Thoracic aorta (tissue), 2 donors: ENCODE data around the gene CASP2. TPM values are rescaled to one million over a fixed set of nuclear protein-coding genes. Genes with fewer than 3 reads are reported as not detected.

Experiments used
- ATAC-seq: fragments of 150-250 bp; one replicate; pipeline ENCODE4 v1.8.0; 2017; ENCODE audit warnings: low read depth; ENCODE audit not compliant: insufficient number of reproducible peaks, low FRiP score
- DNase-seq: peaks from one replicate; pipeline ENCODE4 v3.0.0-alpha.2; 2020; ENCODE audit warnings: low spot score
- H3K27ac ChIP-seq, 2 donors: fragments of 200-600 bp; sonication (generic); 1 replicate in 1 of 2; 2 replicates in 1 of 2; pipeline ENCODE4 v1.5.1; 2016; ENCODE audit warnings: mild to moderate bottlenecking in 2 of 2, moderate library complexity in 2 of 2
- H3K27me3 ChIP-seq: fragments of 200-600 bp; sonication (generic); replicated peaks from 2 replicates; pipeline ENCODE4 v1.6.0; 2016; ENCODE audit warnings: mild to moderate bottlenecking; ENCODE audit not compliant: insufficient read depth
- H3K36me3 ChIP-seq: fragments of 200-600 bp; sonication (generic); one replicate; pipeline ENCODE4 v1.5.1; 2016
- H3K4me1 ChIP-seq, 2 donors: fragments of 200-600 bp; sonication (generic); 1 replicate in 1 of 2; 2 replicates in 1 of 2; pipeline versions ENCODE4 v1.5.1 to v1.6.0; 2016; ENCODE audit warnings: low read depth in 2 of 2, mild to moderate bottlenecking in 1 of 2; ENCODE audit not compliant: control insufficient read depth in 1 of 2
- H3K4me3 ChIP-seq: fragments of 200-600 bp; sonication (generic); 2 replicates; pipeline ENCODE4 v1.5.1; 2016; ENCODE audit warnings: mild to moderate bottlenecking
- H3K9me3 ChIP-seq: fragments of 200-600 bp; sonication (generic); 2 replicates; pipeline ENCODE4 v1.5.1; 2016
- CTCF ChIP-seq: fragments of 200-600 bp; sonication (generic); IDR thresholded peaks from one replicate; pipeline ENCODE4 v1.5.1; 2019; ENCODE audit warnings: antibody characterized with exemption
- total RNA-seq, 2 donors: library from RNA; depleted of rRNA; stranded (reverse); fragments of >200 nt; gene quantifications; one replicate each; pipeline versions ENCODE4 v1.1.0 to v1.2.3, GENCODE V29; 2016

CASP2 gene
- total RNA-seq, 2 donors from 2014 or later: 12.3 to 13.4 TPM

- no peak for TF ChIP-seq CTCF
- no peak for DNase-seq
- no peaks in the 10 kb centered on the region for H3K9me3 ChIP-seq
- ATAC-seq: no peak
- H3K36me3 ChIP-seq: no peaks in the 10 kb centered on the region
- H3K27ac ChIP-seq: no peak overlapping the region
- H3K27me3 ChIP-seq: no peaks in the 10 kb centered on the region
- H3K4me3 ChIP-seq: no peak overlapping the region
- H3K4me1 ChIP-seq: no peaks in the 10 kb centered on the region
These were observed 31.2 kb upstream of the CASP2 start for GRCh38 chr7:143256932-143257331.

GRCh38 chr7:143257501-143257900 lies 30.6 kb upstream of the CASP2 start:
- ATAC-seq: no peak
- no peak overlapping the region for H3K4me3 ChIP-seq
- no peak overlapping the region for H3K27ac ChIP-seq
- H3K4me1 ChIP-seq: peaks cover 0 to 2% of the 10 kb centered on the region in 2 donors
- no peak for DNase-seq
- no peaks in the 10 kb centered on the region for H3K36me3 ChIP-seq
- no peak for TF ChIP-seq CTCF
- H3K27me3 ChIP-seq: no peaks in the 10 kb centered on the region
- H3K9me3 ChIP-seq: no peaks in the 10 kb centered on the region

- Histone ChIP-seq H3K27me3 (no peaks in the 10 kb centered on the region), H3K27ac (no peak overlapping the region), H3K4me1 (peaks cover 0 to 8% of the 10 kb centered on the region in 2 donors), H3K9me3 (no peaks in the 10 kb centered on the region), H3K36me3 (no peaks in the 10 kb centered on the region), H3K4me3 (peak overlapping the region; percentile 4)
- ATAC-seq (no peak), DNase-seq (no peak)
- TF ChIP-seq CTCF: no peak
These were observed 29.3 kb upstream of the CASP2 start for GRCh38 chr7:143258831-143259230.

GRCh38 chr7:143259765-143260164 lies 28.4 kb upstream of the CASP2 start:
- Histone ChIP-seq H3K4me1 (peaks cover 0 to 18% of the 10 kb centered on the region in 2 donors), H3K36me3 (no peaks in the 10 kb centered on the region), H3K27me3 (no peaks in the 10 kb centered on the region), H3K9me3 (no peaks in the 10 kb centered on the region), H3K27ac (no peak overlapping the region), H3K4me3 (no peak overlapping the region)
- ATAC-seq: no peak
- no peak for DNase-seq
- TF ChIP-seq CTCF: no peak

- ATAC-seq: no peak
- Histone ChIP-seq H3K4me3 (no peak overlapping the region), H3K36me3 (no peaks in the 10 kb centered on the region), H3K27ac (no peak overlapping the region), H3K27me3 (no peaks in the 10 kb centered on the region), H3K9me3 (no peaks in the 10 kb centered on the region), H3K4me1 (peaks cover 0 to 23% of the 10 kb centered on the region in 2 donors)
- no peak for DNase-seq
- no peak for TF ChIP-seq CTCF
These were observed 26.2 kb upstream of the CASP2 start for GRCh38 chr7:143261901-143262300.
